ENCODE results near the gene GNAO1.

The GNAO1 gene

DNA sequence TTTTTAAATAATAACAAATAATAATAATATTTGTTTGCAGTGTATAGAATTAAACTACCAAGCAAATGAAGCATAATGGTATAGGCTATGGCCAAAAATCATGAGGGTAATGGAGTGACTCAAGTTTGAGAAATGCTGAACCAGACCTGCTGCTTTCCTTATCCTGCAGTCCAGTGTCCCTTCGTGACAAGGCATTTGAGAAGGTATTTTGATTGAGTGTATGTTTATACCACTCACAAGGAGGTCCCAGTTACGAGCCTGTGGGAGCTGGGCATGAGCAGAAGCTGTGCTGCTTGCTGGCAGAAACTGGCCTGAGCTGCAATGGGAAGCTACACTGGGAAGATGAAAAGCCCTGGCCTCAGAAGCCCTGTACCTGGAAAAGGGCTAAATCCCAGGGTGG is 50.3 kb downstream of the GNAO1 start:
- DNase-seq (ENCODE audit: low read depth in 2 of 2) = no peak

DNA sequence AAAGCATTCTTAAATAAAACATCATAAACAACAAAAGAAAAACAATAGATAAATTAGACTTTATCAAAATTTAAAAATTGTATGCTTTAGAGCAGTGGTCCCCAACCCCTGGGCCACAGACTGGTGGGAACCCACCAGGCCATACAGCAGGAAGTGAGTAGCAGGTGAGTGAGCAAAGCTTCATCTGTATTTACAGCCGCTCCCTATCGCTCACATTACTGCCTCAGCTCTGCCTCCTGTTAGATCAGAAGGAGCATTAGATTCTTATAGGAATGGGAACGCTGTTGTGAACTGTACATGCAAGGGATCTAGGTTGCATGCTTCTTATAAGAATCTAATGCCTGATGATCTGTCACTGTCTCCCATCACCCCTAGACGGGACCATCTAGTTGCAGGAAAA is 51.5 kb downstream of the GNAO1 start:
- DNase-seq (ENCODE audit: low read depth in 2 of 2) = no peak

DNA sequence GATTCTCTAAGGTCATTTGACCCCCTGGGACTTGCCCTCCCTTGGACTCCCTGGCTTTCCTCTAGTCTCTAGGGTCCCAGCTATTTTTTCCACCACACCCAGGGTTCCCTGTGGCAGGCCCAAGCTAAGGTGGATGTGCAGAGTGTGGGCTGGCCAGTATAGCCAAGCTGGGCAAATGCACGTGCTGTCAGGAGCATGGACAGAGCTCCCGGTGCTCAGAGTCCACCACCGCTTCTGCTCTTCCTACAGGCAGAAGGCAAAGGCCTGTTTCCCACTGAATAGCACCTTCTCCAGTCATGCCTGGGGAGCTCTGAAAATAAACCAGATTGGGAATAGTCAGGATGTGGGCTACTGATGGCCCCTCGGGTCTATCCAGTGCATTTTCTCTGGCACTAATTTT is 53.3 kb downstream of the GNAO1 start:
- DNase-seq (ENCODE audit: low read depth in 2 of 2) = no peak

DNA sequence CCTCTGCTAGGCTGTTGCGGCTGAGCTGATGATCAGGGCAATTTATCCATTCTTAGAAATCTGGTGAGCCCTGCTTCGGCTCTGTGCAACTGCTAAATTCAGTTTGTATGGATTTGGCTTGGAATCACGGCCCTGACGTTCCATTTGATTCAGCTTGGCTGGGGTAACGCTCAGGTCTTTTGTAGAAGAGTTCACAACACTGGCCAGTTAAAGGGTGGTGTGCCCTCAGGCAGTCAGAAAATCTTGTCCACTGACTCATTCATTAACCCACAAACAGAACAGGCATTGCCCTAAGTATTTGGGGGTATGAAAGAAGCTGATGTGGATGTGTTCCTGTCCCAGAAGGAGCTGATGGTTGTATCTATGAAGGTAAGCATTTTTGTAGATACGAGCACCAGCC is 53.9 kb downstream of the GNAO1 start:
- no peak for DNase-seq (ENCODE audit: low read depth in 2 of 2)

DNA sequence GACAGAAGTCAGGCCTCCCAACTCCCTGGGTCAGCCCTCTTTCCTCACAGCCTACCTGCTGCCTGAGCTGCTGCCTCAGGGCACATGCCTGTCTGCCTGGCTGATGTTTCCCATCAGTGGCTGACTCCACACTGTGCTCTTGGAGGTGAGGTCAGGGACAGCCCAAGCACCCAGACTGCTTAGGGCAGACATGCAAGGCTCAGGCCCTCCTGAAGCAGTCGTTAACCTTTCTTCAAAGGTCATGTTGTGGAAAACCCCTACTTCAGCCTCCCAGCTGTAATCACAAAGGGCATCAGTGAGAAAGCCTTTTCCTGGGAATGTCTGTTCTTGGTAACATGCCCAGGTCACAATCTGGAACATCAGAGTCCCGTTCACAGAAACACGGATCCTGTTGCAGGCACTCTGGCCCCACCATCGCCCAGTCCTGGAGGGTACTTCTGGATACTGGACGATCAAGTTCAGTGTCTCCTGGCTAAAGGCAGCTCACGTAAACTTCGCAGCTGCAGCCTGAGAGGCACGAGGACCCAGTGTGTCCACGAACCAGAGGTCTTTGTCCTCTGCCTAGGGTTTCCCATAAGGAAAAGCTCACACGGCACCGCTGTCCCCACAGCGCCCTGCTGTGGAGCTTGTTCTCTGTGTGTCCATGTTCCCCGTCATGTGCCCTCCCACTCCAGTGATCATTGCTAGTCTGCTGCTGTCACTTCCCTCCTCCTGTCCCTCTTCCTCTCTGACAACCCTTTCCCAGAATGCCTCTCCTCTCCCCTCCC is 54.9 kb downstream of the GNAO1 start:
- no peak for DNase-seq (ENCODE audit: low read depth in 2 of 2)

DNA sequence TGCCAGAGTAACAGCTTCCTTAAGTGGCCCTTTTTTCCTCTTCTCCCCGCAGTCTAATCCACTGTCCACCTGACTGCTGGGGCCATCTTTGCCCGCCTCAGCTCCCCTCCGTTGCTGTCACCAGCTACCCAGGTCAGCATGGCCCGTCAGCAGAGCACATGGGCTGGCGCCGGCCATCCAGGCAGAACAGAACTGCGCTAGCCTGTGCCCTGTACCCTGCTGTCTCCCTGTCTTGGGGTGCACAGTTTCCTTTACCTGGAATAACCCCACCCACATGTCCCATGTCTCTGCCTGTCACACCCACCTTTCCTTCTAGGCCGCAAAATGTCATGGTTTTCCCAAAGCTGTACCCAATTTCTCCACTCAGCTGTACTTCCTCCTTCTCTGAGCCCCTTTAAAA is 55.7 kb downstream of the GNAO1 start:
- DNase-seq (ENCODE audit: low read depth in 2 of 2) = no peak

DNA sequence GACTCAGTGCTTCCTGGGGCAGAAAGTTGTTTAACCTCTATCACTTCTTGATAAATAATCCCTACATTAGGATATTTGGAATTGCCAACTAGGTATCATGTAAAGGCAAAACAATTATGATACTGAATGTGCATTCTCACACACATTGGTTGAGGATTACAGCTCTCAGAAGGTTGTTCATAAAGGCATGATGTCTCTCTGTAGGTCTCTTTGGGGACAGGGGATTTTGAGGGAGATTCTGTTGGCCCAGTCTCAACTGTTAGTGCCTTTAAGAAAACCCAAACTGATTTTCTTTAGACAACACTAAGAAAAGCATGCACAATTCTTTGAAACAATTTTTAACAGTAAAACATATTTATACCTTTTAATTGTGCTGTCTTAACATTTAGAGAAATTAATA is 56.5 kb downstream of the GNAO1 start:
- DNase-seq (ENCODE audit: low read depth in 2 of 2) = no peak

DNA sequence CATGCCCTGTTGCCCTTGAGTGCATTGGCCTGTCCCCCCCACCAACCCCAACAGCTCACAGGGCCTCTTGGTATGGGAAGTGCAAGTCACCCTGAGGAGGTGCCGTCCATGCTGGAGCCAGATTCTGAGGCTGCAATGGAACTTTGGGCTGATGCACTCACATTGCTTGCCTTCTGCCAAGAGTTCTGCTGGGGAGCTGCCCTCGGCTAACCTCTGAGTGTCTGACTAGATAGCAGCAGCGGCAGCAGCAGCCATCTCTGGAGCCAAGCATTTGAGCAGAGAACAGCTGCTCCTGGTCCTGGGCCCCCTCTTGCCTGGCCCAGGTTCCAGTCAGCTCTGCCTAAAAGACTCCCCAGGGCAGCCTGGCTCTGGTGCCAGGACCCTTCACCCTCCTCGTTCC is 61.5 kb downstream of the GNAO1 start:
- no peak for DNase-seq (ENCODE audit: low read depth in 2 of 2)

DNA sequence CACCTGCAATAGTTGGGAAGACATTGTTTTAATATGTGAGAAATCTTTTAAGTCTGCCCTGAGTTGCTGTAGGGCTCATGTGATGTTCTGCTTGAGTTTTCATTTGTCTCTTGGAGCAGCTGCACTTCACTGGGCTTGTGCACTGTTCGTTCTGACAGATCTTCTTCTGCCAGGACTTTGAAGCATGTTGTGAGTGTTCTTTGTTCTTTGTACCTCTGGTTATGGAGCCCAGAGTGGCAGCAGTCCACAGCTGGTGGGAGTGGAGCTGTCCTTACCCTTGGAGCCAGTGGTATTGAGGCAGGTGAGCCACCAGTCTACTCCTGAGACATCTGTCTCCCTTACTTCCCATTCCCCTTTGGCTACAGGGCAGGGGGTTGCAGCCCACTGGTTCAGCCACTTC is 64.6 kb downstream of the GNAO1 start:
- DNase-seq (ENCODE audit: low read depth in 2 of 2) = no peak

DNA sequence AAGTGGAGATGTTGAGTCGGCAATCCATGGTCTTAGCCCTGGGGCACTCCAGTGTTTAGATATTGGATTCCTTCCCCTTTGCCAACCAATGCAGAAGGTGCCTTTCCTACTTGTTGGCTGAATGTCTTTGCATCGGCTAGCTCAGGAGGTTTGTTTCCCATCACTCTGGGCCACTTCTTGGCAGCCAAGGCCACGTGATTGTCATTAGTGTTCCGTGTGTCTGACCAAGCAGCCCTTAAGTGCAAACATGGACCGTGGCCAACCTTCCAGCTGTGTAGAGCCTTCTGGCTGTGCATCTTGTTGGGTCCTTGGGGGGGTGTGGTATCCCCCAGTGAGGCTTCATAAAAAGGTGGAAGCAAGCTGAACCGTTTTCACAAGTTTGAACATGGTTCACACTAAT is 66.0 kb downstream of the GNAO1 start:
- no peak for DNase-seq (ENCODE audit: low read depth in 2 of 2)

DNA sequence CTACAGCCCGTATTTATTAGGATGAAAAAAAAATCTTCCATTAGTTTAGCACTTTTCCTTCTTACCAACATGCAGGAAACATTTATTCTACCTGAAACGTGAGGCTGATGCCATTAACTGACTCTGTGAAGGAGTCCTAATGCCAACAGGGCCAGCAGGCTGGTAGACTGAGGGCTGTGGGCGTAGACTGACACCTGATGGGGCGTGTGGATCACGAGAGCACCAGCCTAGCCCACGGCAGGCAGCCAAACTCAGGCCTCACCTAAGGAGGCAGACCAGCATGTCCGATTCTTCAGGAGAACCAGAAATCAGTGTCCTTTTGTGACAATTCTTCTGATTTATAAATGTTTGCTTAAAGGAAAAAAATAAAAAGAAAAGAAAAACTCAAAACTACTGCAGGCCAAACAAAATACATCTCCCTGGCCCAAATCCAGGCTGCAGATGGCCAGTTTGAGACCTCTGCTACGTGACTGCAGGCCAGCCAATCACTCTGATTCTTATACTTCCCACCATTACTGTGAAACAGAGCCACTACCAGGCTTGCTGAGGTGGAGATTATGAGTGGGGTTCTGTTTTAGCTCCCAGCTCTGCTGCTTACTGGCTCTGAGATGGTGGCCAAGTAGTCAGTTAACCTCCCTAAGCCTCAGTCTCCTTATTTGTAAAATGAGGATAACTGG is 66.5 kb downstream of the GNAO1 start:
- DNase-seq (ENCODE audit: low read depth in 2 of 2) = no peak

DNA sequence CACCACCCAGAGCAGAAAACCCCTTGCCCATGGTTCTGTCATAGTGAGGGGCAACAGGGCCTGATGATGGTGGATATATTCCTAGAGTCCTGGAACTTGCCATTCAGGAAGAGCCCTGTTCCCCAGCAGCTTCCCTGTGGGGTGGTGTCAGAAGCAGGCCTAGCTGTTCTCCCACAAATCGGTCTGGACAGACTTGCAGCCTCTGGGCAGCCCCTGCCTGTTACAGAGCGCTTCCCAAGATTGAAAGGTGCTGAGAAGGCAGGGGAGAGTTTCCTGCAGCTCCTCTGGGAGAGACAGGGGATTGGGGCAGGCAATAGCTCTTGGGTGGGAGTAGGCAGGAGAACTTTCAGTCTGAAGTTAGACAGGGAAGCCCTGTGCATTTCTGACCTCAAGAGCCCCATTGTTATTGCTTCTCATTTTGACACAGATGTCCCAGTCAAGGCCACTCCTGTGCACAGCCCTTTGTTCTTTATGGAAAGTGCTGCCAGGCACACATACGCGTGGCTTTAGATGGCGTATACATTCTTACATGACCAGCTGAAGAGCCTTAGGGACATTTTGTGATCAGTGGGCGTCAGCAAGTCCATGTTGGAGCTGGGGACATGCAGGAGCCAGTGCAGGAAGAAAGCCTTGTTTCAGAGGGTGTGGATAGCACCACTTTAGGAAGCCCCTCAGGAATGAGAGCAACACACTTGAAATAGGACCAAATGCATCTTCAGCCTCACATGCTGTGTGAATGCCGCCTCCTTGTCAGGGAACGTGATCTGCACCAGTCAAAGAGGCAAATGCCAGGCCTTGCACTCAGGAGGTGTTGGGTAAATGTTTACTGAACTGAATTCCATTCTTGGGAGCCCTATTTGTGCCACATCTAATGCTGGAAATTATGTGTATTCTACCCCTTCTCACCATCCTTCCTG is 67.5 kb downstream of the GNAO1 start:
- DNase-seq (ENCODE audit: low read depth in 2 of 2) = no peak

DNA sequence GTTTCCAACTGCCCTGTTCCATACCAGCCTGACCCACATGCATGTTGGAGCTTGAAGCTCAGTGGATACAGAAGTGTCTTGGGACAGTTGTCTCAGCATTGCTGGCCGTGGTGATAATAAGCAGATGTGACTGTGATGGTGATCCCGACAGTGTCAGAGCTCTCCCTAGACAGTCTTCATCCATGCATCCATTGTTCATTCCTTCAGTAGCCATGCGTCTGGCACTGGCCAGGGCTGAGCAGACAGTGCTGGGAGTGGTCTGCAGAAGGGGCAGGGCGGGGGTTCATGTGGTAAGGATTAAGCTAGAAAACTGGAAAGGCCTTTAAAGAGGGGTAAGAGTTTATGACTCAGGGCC is 68.1 kb downstream of the GNAO1 start:
- DNase-seq (ENCODE audit: low read depth in 2 of 2) = no peak

DNA sequence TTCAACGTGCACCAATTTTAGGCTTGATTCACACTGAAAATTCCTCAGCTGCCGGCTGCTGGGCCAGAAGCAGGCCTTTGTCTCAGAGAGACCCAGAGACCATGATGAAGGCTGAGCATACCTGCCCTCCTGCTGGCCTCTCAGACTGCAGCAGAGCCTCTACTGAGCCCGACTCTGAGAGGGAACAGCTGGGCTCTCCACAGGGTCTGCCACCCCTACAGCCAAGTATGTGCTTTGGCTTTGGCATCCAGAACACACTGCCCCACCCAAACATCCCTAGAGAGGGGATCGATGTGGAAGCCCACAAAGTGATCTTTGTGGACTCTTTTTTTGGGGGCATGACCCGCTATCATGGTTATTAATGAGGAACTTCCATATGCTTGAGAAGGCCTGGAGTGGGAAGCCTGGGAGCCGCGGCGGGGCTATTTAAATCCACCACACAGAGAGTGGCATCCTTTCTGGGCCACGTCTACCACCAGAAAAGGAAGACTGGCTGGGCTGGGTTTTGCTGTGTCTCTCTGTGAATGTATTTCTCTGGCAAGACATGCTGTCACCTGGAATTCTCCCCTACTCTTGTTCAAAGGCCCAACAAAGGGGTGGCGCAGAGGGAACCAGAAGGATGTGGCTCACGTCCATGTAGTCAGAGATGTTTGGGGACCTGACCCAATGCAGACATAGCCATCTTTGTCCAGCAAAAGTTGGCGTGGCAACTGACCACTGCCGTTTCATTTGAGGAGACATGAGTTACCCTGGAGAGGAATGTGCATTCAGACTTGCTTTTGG is 69.3 kb downstream of the GNAO1 start:
- no peak for DNase-seq (ENCODE audit: low read depth in 2 of 2)

DNA sequence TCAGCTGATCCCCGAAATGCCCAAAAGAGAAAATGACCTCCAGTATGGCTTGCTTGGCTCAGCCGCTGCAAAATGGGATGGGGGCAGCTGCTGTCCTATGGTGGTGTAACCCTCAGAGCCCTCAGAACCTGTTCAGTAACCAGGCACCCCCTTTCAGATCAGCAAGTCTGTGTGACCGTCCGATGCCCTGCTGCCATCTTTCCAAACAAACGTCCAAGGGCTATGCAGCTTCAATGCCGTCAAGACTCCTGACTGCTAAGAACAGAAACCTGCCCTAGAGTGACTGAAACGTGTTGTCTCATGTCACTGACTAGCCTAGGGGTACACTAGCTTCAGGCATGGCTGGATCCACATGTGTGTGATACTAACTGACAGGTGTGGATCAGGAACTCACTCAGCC is 70.4 kb downstream of the GNAO1 start:
- DNase-seq (ENCODE audit: low read depth in 2 of 2) = no peak

DNA sequence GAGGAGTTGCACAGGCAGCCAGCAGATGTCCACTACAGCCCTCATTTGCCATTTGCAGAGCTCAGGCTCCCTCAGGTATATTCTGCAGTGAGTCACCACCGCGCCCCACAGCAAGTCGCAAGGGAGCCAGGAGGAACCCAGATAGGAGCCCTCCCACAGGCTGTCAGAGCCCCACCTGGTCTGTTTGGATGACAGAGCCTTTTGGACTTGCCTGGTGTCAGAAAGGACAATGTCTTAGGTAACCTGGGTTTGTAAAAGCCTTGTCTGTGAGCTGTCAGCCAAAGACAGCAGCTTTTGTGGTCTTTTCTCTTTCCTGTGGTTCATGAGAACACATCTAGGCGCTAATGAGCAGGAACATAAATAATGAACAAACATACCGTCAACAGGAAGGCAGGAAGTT is 70.9 kb downstream of the GNAO1 start:
- no peak for DNase-seq (ENCODE audit: low read depth in 2 of 2)

DNA sequence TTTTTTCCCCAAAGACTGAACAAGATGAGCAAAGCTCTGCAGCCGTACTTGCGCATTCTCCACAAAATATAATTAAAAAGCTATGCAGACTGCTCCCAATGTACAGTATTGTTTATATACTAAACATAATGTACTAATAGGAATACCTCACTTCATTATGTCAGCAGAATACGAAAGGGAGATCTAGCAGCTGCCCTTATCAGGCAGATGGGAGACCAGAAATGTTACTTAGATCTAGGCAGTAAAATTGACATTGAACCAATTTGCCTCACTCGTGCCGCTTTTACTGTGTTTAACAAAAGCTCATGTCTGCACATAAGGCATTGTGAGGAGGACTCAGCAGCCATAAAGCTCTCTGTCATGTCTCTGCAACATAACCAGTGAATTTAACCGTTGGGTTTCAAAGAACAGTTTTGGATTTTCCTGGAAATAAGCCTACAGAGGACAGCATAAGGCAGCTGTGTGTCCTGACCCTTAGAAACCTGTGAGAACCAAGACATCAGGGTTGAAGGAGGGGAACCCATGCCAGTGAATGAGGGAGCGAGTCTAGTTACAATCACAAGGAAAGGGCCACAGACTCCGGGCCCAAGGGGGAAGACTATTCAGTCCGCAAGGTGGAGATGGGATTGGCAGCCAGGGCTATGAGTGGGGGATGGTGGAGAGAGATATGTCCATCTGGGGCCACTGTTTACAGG is 71.4 kb downstream of the GNAO1 start:
- no peak for DNase-seq (ENCODE audit: low read depth in 2 of 2)

DNA sequence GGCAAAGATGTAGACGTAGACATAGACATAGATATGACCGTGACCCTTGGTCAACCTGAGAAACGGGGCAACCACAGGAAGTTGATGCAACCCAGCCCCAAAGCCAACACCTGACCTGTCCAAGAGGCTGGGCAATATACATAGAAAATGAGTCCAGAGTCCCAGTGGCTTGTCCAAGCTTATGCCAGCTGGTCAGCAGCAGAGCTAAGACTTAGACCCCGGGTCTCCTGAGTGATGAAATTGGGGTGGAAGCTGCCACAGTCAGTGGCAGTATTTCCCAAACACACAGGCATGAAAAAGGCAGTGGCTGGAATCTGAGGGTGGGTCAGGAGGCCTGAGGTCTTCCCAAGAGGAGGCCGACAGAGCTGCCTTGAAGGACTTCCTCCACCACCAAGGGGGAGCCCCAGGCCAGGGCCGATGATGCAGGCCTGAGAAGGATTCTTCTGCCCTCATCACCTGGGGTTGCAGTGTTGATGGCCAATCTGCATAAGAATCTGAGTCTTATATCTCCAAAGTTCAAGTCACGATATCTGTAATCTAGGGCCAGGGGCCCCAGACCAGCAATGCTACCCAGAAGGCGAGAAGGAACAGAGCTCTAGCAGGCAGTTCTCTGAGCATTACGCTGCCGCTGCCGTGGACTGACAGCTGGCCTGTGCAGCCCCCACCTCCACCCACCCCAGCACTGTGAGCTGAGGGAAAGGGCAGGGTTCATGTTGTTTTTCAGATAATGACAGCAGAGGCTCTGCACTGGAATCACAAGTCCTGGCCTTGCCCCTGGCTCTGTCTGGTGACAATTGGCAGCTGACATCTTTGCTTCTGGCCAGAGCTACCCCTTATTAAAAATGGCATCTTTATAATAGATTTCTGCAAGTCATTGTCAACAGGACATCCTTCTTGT is 72.7 kb downstream of the GNAO1 start:
- DNase-seq (ENCODE audit: low read depth in 2 of 2) = no peak

DNA sequence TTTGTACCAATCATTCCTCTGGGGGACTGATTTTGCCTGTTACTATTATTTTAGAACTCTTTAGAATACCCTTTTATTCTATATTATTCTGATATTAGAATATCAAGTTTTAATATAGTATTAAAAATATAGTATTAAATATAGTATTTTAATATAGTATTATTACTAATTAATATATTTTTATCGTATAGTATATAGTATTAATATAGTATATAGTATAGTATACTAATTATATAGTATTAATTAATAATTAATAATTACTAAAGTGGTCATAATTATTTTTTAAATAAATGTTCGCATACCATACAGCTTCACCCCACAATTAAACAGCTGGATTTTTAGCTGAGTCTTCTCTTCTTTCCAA is 73.3 kb downstream of the GNAO1 start:
- no peak for DNase-seq (ENCODE audit: low read depth in 2 of 2)

DNA sequence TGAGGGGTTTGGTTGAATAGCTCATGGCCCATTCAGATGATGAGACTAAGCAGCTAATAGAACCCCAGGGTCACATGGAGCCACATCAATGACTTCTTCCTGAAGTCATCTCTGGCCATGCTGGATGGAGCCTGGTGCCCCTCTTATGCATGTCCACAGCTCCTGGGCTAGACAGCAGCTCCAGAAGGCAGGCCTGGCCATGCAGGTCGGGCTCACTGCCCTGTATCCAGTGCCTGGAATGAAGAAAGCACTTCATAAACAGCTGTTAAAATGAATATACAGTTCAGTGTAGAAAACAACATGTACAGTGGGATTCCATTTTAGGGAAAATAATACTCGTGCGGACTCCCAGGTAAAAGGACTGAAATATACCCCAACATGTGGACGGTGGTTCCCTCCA is 73.9 kb downstream of the GNAO1 start:
- DNase-seq (ENCODE audit: low read depth in 2 of 2) = no peak

Data from stimulated activated CD4-positive, alpha-beta T cell treated with anti-CD3 and anti-CD28 coated beads, Interleukin-12 subunit alpha, Interleukin-12 subunit beta, amount 100 ng/mL, for 24 hours (primary cell).